Brain microvascular endothelial cell (primary cell): ENCODE results near the gene TGM4.

Source experiments
- DNase-seq: peaks from one replicate; pipeline ENCODE4 v3.0.0-alpha.2; 2020
- H3K27ac ChIP-seq: fragments of 250-450 bp; sonication (Bioruptor Pico); 2 replicates; pipeline ENCODE4 v1.5.1; 2020; ENCODE audit warnings: mild to moderate bottlenecking, moderate library complexity
- H3K27me3 ChIP-seq: fragments of 250-450 bp; sonication (Bioruptor Pico); replicated peaks from 2 replicates; pipeline ENCODE4 v1.5.1; 2020; ENCODE audit warnings: mild to moderate bottlenecking
- H3K36me3 ChIP-seq: fragments of 250-450 bp; sonication (Bioruptor Pico); replicated peaks from 2 replicates; pipeline ENCODE4 v1.5.1; 2020; ENCODE audit warnings: mild to moderate bottlenecking
- H3K4me3 ChIP-seq: 2 replicates; pipeline ENCODE4 v1.5.1; 2011; ENCODE audit warnings: low read depth, mild to moderate bottlenecking, control low read depth, low read length, moderate library complexity
- in situ Hi-C: cut with HindIII; loops from 2 replicates; pipeline ENCODE4 v1.10.0; 2017; ENCODE audit warnings: low sequenced_read_pairs, low pct_ligation_motif_present
- TF ChIP-seq, protein P1 (sequence below): IDR thresholded peaks from 2 replicates; pipeline ENCODE4 v1.5.1; 2011; ENCODE audit warnings: low read depth, mild to moderate bottlenecking, moderate library complexity, low read length, control low read depth, inconsistent platforms; ENCODE audit errors: missing control alignments

TGM4 gene

DNA sequence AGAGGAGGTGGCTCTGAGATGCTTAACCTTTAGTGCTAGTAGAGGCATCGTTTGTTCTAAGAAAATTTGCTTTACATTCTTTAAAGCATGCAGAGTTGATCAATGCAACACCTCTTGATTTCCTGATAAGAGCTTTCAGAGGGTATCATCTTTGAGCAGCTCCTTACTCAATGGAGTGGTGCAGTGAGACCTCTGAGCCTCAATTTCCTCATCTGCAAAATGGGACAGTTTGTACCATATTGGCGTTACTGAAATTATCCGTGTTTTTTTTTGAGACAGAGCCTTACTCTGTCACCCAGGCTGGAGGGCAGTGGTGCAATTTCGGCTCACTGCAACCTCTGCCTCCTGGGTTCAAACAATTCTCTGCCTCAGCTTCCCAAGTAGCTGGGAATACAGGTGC lies 14.3 kb upstream of the TGM4 start:
- TF ChIP-seq, protein P1, sequence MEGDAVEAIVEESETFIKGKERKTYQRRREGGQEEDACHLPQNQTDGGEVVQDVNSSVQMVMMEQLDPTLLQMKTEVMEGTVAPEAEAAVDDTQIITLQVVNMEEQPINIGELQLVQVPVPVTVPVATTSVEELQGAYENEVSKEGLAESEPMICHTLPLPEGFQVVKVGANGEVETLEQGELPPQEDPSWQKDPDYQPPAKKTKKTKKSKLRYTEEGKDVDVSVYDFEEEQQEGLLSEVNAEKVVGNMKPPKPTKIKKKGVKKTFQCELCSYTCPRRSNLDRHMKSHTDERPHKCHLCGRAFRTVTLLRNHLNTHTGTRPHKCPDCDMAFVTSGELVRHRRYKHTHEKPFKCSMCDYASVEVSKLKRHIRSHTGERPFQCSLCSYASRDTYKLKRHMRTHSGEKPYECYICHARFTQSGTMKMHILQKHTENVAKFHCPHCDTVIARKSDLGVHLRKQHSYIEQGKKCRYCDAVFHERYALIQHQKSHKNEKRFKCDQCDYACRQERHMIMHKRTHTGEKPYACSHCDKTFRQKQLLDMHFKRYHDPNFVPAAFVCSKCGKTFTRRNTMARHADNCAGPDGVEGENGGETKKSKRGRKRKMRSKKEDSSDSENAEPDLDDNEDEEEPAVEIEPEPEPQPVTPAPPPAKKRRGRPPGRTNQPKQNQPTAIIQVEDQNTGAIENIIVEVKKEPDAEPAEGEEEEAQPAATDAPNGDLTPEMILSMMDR: no peak
- Histone ChIP-seq H3K36me3 (no peaks in the 10 kb centered on the region), H3K27me3 (no peaks in the 10 kb centered on the region), H3K4me3 (no peak overlapping the region), H3K27ac (no peak overlapping the region)
- no peak for DNase-seq
- in situ Hi-C loops: no loop called here

- peak within 1 kb of the TSS; percentile 66 for H3K4me3 ChIP-seq
- no peaks in the 10 kb centered on the region for H3K27me3 ChIP-seq
- peak within 1 kb of the TSS; percentile 87 for H3K27ac ChIP-seq
- in situ Hi-C loops: no loop called here
- no peaks in the 10 kb centered on the region for H3K36me3 ChIP-seq
- TF ChIP-seq, protein P1: peak; percentile 57
- DNase-seq: peak; percentile 79
Measured at GRCh38 chr3:44861412-44862225, 12.8 kb upstream of the TGM4 start, which contains the start of gene TMEM42. Gene TMEM42 (plus strand): TSS chr3:44861912. CDS start chr3:44861925, 13 bp downstream.

- TF ChIP-seq, protein P1: no peak
- peak overlapping the region; percentile 87 for H3K27ac ChIP-seq
- in situ Hi-C loops: no loop called here
- peak; percentile 7 for DNase-seq
- H3K4me3 ChIP-seq: peak overlapping the region; percentile 66
- H3K27me3 ChIP-seq: no peaks in the 10 kb centered on the region
- no peaks in the 10 kb centered on the region for H3K36me3 ChIP-seq
Measured at GRCh38 chr3:44862226-44862637, 12.2 kb upstream of the TGM4 start.

DNA sequence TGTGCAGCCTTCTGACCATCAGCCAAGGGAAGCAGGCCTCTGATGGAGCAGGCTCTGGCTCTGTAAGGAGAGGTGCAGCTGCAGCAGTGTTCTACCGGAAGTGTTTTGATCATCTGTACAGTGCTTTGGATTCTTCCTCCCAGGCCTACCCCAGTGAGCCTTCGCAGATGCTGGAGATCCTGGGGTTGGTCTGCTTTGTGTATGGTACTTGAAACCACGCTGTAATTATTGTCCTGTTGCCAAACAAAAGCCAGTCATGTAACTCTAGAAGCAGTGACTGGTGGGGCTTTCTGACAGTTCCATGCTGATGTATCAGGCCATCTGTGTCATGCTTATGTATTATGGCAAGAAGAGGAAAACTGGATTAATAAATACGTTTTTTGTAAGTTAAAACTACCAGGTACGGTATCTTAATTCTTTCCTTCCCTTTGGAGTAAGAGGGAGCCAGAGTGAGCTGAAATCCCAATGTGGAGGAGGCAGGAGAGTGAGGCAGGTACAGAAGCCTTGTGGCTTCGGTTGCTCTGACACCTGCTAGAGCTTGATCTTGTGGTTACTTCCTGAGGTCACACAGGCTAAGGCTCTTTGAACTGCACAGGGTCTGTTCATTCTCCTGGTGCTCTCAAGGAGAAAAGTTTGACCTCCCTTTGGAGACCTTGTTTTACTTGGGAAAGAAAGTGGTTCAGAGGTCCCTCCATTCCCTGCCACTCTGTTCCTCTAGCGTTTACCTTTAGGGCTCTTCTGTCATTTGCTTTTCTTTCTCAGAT lies 9.0 kb upstream of the TGM4 start:
- Histone ChIP-seq H3K27ac (no peak overlapping the region), H3K27me3 (no peaks in the 10 kb centered on the region), H3K4me3 (no peak overlapping the region), H3K36me3 (no peaks in the 10 kb centered on the region)
- in situ Hi-C loops: no loop called here
- TF ChIP-seq, protein P1: no peak
- DNase-seq: no peak

DNA sequence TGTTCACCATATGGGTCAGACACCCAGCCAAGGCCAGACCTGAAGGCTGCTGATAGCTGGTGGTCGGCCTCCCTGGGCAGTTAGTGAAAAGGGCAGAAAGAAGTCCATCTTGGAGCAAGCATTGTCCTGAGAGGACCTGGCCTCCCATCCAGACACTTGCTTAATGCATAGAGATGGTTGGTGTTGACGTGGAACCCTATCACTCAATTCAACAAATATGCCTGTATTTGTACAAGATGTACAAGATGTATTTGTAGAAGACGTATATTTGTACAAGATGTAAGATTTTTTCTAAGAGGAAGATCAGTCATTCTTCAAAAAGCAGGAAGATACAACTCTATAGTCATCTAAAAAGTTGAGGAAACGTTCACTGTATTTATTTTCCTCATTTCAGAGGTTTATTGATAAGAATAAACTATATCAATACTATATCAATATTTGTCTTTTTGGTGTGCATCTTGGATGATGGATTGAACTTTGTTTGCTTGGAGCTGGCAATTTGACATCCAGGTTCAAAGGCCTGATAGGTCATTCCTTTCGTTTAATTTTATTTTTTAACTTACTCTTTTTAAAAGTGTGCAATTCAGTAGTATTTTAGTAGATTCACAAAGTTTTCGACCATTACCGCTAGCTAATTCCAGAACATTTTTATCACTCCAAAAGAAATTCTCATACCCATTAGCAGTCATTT lies 6.8 kb upstream of the TGM4 start:
- in situ Hi-C loops: no loop called here
- TF ChIP-seq, protein P1: no peak
- no peak overlapping the region for H3K4me3 ChIP-seq

More for the DNA sequence above, 6.8 kb upstream of the TGM4 start:
- no peaks in the 10 kb centered on the region for H3K27me3 ChIP-seq
- no peak for DNase-seq
- H3K27ac ChIP-seq: no peak overlapping the region
- no peaks in the 10 kb centered on the region for H3K36me3 ChIP-seq
